Measurements from ENCODE around the gene TMEM156.

- TF ChIP-seq GATA3 (IDR thresholded peaks at IDR 0.05; ENCODE audit: low read depth, low read length) (no peak), GATA2 (IDR thresholded peaks at IDR 0.05; ENCODE audit: low read depth, low read length) (no peak)
These were observed 55.9 kb downstream of the TMEM156 start for GRCh38 chr4:38976308-38976707.
